Measurements from ENCODE around the gene HOXB9.

Gene HOXB9

DNA sequence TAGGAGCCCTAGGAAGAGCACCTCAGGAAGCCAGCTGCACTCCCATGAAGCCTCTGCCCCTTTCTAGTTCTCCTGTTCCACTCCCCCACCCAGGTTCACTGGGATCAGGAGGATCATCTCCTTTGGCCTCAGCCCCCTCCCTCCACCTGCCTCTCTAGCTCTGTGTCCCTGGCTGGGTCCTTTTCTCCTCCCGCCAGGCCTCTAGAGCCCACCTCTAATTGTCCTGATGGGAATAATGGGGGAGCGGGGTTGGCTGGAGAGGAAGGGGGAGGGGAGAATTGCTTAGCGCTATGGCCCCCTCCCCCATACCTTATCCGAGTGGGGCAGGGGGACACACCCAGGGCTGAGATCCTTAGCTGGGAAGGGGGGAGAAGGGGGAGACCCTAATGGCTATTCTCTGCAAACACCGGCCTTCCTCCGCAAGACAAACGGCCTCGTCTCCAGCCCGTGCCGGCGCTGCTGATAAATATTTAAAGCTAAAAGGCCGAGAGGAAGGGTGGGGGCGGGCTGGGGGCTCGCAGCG is 16.3 kb downstream of the HOXB9 start:
- Histone ChIP-seq H3K4me1 (ENCODE audit: low read depth, poor library complexity, severe bottlenecking) (peaks cover 17% of the 10 kb centered on the region), H3K36me3 (ENCODE audit: insufficient read depth) (no peaks in the 10 kb centered on the region), H3K27ac (peak overlapping the region; percentile 74), H3K79me2 (ENCODE audit: insufficient read depth, low read depth) (no peaks in the 10 kb centered on the region), H3K9ac (peak overlapping the region; percentile 88), H2AFZ (ENCODE audit: low read depth) (peak overlapping the region; percentile 96), H3K4me2 (peak overlapping the region; percentile 92), H4K20me1 (ENCODE audit: insufficient read depth) (no peaks in the 10 kb centered on the region), H3K27me3 (ENCODE audit: insufficient read depth, low read depth) (peaks cover 17% of the 10 kb centered on the region; the same call in 1 of the 2 replicates), H3K4me3 (IDR thresholded peaks at IDR 0.05; ENCODE audit: insufficient read depth, low read depth, low read length) (no peak overlapping the region)
- no peak for TF ChIP-seq CTCF (conservative IDR thresholded peaks at IDR 0.05; ENCODE audit: low read depth, low read length)

GRCh38 chr17:48609033-48609432 is 17.1 kb downstream of the HOXB9 start:
- Histone ChIP-seq H3K4me3 (IDR thresholded peaks at IDR 0.05; ENCODE audit: insufficient read depth, low read depth, low read length) (no peak overlapping the region), H3K36me3 (ENCODE audit: insufficient read depth) (no peaks in the 10 kb centered on the region), H3K4me2 (peak overlapping the region; percentile 92), H3K4me1 (ENCODE audit: low read depth, poor library complexity, severe bottlenecking) (peaks cover 17% of the 10 kb centered on the region), H3K27ac (peak overlapping the region; percentile 74; the same call in 1 of the 2 replicates), H4K20me1 (ENCODE audit: insufficient read depth) (no peaks in the 10 kb centered on the region), H3K9ac (no peak overlapping the region), H2AFZ (ENCODE audit: low read depth) (peak overlapping the region; percentile 96; the same call in 1 of the 2 replicates), H3K79me2 (ENCODE audit: insufficient read depth, low read depth) (no peaks in the 10 kb centered on the region), H3K27me3 (ENCODE audit: insufficient read depth, low read depth) (peaks cover 17% of the 10 kb centered on the region)
- no peak for TF ChIP-seq CTCF (conservative IDR thresholded peaks at IDR 0.05; ENCODE audit: low read depth, low read length)

- Histone ChIP-seq H3K79me2 (ENCODE audit: insufficient read depth, low read depth) (no peaks in the 10 kb centered on the region), H4K20me1 (ENCODE audit: insufficient read depth) (no peaks in the 10 kb centered on the region), H3K36me3 (ENCODE audit: insufficient read depth) (no peaks in the 10 kb centered on the region), H3K27ac (no peak overlapping the region), H3K4me1 (ENCODE audit: low read depth, poor library complexity, severe bottlenecking) (peaks cover 19% of the 10 kb centered on the region), H2AFZ (ENCODE audit: low read depth) (no peak overlapping the region), H3K4me3 (IDR thresholded peaks at IDR 0.05; ENCODE audit: insufficient read depth, low read depth, low read length) (no peak overlapping the region), H3K27me3 (ENCODE audit: insufficient read depth, low read depth) (peaks cover 18% of the 10 kb centered on the region), H3K9ac (no peak overlapping the region), H3K4me2 (peak overlapping the region; percentile 92; the same call in 1 of the 2 replicates)
- no peak for TF ChIP-seq CTCF (conservative IDR thresholded peaks at IDR 0.05; ENCODE audit: low read depth, low read length)
Measured at GRCh38 chr17:48608494-48608834, 17.7 kb downstream of the HOXB9 start.

GRCh38 chr17:48606892-48607614 is 19.1 kb downstream of the HOXB9 start:
- no peaks in the 10 kb centered on the region for H4K20me1 ChIP-seq (ENCODE audit: insufficient read depth)
- H3K4me2 ChIP-seq: no peak overlapping the region
- no peak overlapping the region for H3K9ac ChIP-seq
- H3K27me3 ChIP-seq (ENCODE audit: insufficient read depth, low read depth): peaks cover 23% of the 10 kb centered on the region
- no peaks in the 10 kb centered on the region for H3K36me3 ChIP-seq (ENCODE audit: insufficient read depth)
- no peak overlapping the region for H3K4me3 ChIP-seq (IDR thresholded peaks at IDR 0.05; ENCODE audit: insufficient read depth, low read depth, low read length)
- no peak for TF ChIP-seq CTCF (conservative IDR thresholded peaks at IDR 0.05; ENCODE audit: low read depth, low read length)
- H2AFZ ChIP-seq (ENCODE audit: low read depth): no peak overlapping the region
- no peak overlapping the region for H3K27ac ChIP-seq
- peaks cover 23% of the 10 kb centered on the region for H3K4me1 ChIP-seq (ENCODE audit: low read depth, poor library complexity, severe bottlenecking)
- no peaks in the 10 kb centered on the region for H3K79me2 ChIP-seq (ENCODE audit: insufficient read depth, low read depth)
